ENCODE data around the gene SIGLEC12. TPM values are rescaled to one million over a fixed set of nuclear protein-coding genes. Genes with fewer than 3 reads are reported as not detected.

Gene SIGLEC12
- total RNA-seq, 1 experiment from 2014 or later = not detected

DNA sequence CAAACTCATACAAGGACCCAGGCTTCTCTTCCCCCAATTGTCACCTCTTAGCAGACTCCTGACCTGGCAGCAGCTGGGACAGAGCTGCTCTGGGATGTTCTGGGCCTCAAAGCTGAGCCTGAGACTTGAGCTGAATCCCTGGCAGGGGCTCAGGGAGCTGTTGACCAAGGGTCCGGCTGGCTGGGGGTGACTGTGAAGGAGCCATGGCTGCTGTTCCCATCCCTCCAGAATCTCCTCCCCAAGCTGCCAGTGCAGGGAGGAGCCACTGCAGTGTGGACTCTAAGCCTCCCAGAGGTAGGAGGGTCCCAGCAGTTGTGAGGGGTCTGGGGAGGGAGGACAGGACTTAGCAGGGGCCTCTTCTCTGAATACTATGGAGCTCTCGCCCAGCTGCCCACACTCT lies 27.7 kb upstream of the SIGLEC12 start:
- no peaks in the 10 kb centered on the region for H3K9me3 ChIP-seq (ENCODE audit: control insufficient read depth, insufficient read depth, low read depth, low read length)
- peaks cover 10% of the 10 kb centered on the region for H3K27me3 ChIP-seq (ENCODE audit: control insufficient read depth, insufficient read depth, low read length)
- in situ Hi-C loops (cut with HindIII; ENCODE audit: low pct_unique_long_range_greater_than_20kb, low sequenced_read_pairs) = no loop called here
- TF ChIP-seq SIN3A (IDR thresholded peaks at IDR 0.05; ENCODE audit: borderline replicate concordance, insufficient read depth, low read depth, low read length) = no peak
- TF ChIP-seq POLR2AphosphoS5 (IDR thresholded peaks at IDR 0.05; ENCODE audit: low read depth, low read length) = no peak
- TF ChIP-seq, protein P1, sequence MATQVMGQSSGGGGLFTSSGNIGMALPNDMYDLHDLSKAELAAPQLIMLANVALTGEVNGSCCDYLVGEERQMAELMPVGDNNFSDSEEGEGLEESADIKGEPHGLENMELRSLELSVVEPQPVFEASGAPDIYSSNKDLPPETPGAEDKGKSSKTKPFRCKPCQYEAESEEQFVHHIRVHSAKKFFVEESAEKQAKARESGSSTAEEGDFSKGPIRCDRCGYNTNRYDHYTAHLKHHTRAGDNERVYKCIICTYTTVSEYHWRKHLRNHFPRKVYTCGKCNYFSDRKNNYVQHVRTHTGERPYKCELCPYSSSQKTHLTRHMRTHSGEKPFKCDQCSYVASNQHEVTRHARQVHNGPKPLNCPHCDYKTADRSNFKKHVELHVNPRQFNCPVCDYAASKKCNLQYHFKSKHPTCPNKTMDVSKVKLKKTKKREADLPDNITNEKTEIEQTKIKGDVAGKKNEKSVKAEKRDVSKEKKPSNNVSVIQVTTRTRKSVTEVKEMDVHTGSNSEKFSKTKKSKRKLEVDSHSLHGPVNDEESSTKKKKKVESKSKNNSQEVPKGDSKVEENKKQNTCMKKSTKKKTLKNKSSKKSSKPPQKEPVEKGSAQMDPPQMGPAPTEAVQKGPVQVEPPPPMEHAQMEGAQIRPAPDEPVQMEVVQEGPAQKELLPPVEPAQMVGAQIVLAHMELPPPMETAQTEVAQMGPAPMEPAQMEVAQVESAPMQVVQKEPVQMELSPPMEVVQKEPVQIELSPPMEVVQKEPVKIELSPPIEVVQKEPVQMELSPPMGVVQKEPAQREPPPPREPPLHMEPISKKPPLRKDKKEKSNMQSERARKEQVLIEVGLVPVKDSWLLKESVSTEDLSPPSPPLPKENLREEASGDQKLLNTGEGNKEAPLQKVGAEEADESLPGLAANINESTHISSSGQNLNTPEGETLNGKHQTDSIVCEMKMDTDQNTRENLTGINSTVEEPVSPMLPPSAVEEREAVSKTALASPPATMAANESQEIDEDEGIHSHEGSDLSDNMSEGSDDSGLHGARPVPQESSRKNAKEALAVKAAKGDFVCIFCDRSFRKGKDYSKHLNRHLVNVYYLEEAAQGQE (IDR thresholded peaks at IDR 0.05; ENCODE audit: insufficient read depth in 1 of 2, low read depth in 2 of 2, low read length in 1 of 2) = no peak
- no peak for TF ChIP-seq TCF7L2 (IDR thresholded peaks at IDR 0.05; ENCODE audit: low read depth, low read length)
- TF ChIP-seq, protein P2, sequence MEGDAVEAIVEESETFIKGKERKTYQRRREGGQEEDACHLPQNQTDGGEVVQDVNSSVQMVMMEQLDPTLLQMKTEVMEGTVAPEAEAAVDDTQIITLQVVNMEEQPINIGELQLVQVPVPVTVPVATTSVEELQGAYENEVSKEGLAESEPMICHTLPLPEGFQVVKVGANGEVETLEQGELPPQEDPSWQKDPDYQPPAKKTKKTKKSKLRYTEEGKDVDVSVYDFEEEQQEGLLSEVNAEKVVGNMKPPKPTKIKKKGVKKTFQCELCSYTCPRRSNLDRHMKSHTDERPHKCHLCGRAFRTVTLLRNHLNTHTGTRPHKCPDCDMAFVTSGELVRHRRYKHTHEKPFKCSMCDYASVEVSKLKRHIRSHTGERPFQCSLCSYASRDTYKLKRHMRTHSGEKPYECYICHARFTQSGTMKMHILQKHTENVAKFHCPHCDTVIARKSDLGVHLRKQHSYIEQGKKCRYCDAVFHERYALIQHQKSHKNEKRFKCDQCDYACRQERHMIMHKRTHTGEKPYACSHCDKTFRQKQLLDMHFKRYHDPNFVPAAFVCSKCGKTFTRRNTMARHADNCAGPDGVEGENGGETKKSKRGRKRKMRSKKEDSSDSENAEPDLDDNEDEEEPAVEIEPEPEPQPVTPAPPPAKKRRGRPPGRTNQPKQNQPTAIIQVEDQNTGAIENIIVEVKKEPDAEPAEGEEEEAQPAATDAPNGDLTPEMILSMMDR (IDR thresholded peaks at IDR 0.05) = no peak
- ChIA-PET CTCF (no interaction called here), POLR2A (no interaction called here)
- no peaks in the 10 kb centered on the region for H3K36me3 ChIP-seq (ENCODE audit: control insufficient read depth, insufficient read depth, low read length)
- no peak overlapping the region for H3K27ac ChIP-seq (ENCODE audit: low read length)
- intact Hi-C loops (cut with micrococcal nuclease; ENCODE audit: unreplicated experiment) = no loop called here
- ATAC-seq (no peak), DNase-seq (ENCODE audit: low read depth, low spot score) (no peak)
- no TSS peak for BruUV-seq (replicated peaks)
- no peaks in the 10 kb centered on the region for H3K4me1 ChIP-seq (ENCODE audit: control insufficient read depth, insufficient read depth, low read length)
- H3K4me3 ChIP-seq (ENCODE audit: low read depth in 2 of 2, low read length in 2 of 2) = no peak overlapping the region

DNA sequence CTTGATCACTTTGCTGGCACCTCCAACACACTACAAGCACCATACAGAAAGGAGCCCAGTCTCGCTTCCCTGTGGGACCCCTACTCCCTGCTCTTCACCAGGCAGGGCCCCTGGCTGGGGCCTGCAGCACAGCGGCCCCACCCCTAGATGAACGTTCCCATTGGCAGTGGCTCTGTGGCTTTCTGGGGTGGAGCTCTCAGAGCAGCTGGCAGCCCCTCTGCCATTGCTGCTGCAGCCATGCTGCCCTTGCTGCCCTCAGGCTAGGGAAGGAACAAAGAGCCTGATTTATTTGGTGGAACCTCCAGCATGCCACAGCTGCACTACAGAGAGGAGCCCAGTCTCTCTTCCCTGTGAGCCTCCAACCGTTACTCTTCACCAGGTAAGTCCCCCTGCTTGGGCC lies 24.1 kb upstream of the SIGLEC12 start:
- Histone ChIP-seq H3K36me3 (ENCODE audit: control insufficient read depth, insufficient read depth, low read length) (no peaks in the 10 kb centered on the region), H3K4me3 (ENCODE audit: low read depth in 2 of 2, low read length in 2 of 2) (no peak overlapping the region), H3K4me1 (ENCODE audit: control insufficient read depth, insufficient read depth, low read length) (no peaks in the 10 kb centered on the region), H3K9me3 (ENCODE audit: control insufficient read depth, insufficient read depth, low read depth, low read length) (no peaks in the 10 kb centered on the region), H3K27me3 (ENCODE audit: control insufficient read depth, insufficient read depth, low read length) (peaks cover 3% of the 10 kb centered on the region; the same call in 1 of the 2 replicates), H3K27ac (ENCODE audit: low read length) (no peak overlapping the region)
- intact Hi-C loops (cut with micrococcal nuclease; ENCODE audit: unreplicated experiment) (no loop called here), in situ Hi-C loops (cut with HindIII; ENCODE audit: low pct_unique_long_range_greater_than_20kb, low sequenced_read_pairs) (no loop called here)
- ChIA-PET CTCF (no interaction called here), POLR2A (no interaction called here)
- no peak for DNase-seq (ENCODE audit: low read depth, low spot score)
- BruUV-seq (replicated peaks) = no TSS peak
- TF ChIP-seq, protein P2 (IDR thresholded peaks at IDR 0.05) = no peak
- TF ChIP-seq, protein P1 (IDR thresholded peaks at IDR 0.05; ENCODE audit: insufficient read depth in 1 of 2, low read depth in 2 of 2, low read length in 1 of 2) = no peak
- TF ChIP-seq POLR2AphosphoS5 (IDR thresholded peaks at IDR 0.05; ENCODE audit: low read depth, low read length) = no peak
- no peak for ATAC-seq

Measured in Panc1 (cell line).